Parietal lobe (tissue), 1 donor: Measurements from ENCODE around the gene TSPAN14. TPM values are rescaled to one million over a fixed set of nuclear protein-coding genes. Genes with fewer than 3 reads are reported as not detected.

Experiments used
- total RNA-seq: library from RNA; depleted of rRNA; stranded (reverse); fragments of >200 nt; gene quantifications from one replicate; pipeline ENCODE4 v1.2.3, GENCODE V29; 2014

Gene TSPAN14
- total RNA-seq, result 39.4 TPM

DNA sequence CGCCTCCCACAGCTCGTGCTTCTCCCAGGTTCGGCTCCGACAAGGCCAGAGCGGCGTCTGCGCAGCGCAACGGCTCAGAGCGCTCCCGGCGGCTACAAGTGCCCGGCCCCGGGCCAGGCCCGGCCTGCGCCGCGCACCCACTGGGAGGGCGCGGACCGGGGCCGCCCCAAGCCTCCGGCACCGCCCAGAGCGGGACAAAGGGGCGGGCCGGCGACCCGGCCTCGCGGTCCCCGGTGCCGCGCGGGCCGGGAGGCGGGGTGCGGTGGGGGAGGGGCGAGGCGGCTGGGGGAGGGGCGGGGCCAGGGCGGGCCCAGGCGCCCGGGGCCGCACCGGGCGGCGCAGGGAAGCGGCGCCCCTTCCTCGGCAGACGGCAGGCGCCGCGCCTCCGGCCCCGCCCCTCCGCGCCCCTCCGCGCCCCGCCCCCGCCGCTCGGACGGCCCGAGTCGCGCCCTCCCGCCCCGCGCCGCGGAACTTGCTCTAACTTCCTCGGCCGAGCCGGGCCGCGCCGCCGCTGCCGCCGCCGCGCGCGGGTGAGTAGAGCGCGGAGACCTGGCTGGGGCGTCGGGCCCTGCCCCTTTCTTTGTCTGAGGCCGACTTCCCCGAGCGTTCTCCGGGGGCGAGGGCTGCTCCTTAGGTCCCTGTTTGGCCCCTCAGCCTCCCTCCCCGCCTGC, at the start of gene TSPAN14:
TSS of gene TSPAN14 (plus strand) at position 469 of the 671 bp plus-strand sequence. CDS start 34,924 bp downstream, outside the sequence.

DNA sequence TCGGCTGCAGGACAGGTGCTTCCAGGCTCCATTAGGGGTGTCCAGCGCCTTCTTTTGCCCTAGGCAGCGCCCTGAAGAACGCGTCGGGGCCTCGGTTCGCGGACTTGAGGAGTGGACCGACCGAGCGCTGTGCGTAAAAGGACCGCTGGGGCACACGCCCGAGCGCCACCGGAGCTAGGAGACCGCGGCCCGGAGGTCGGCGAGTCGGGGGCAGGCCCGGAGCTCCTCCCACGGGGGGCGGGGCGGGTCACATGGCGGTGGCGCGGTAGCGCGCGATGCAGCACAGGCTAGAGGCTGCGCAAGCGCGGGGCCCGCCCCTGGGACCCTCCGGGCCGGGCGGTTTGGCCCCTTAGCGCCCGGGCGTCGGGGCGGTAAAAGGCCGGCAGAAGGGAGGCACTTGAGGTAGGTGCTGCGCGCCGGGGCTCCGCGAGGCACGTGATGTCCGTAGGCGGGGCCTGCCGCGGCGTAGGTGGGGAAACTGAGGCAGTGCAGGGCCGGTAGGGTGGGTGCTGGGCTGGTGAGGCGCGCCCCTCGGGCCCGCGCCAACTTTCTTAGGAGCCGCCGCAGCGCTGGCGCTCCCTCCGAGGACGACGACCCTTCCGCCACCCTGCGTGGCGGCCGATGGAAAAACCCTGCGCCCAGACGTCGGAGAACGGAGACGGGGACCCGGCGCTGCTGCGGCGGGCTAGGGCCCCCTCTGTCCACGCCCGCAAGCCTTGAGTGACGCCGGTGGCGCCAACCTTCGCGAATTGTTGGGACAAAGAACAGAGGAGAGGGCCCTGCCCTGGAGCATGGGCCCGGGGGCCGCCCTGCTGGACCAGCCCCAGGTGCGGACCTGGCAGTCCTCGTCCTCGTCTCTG, 45.6 kb upstream of the TSPAN14 start, which contains the start of gene PRXL2A:
TSS of gene PRXL2A (plus strand) at position 310 of the 860 bp plus-strand sequence. CDS start 11,917 bp downstream, outside the sequence.

GRCh38 chr10:80537736-80538480, 83.8 kb downstream of the TSPAN14 start, which contains the start of gene SH2D4B:
TSS of gene SH2D4B (plus strand) at chr10:80537902. CDS start at chr10:80538332, 430 bp downstream.

Other genes with a start within 250 kb of the TSPAN14 start
- gene ANXA11, start 248.8 kb upstream of the TSPAN14 start, total RNA-seq, result 2.5 TPM
- not detected for gene MAT1A, start 164.7 kb upstream of the TSPAN14 start, total RNA-seq
- gene DYDC1, start 97.6 kb upstream of the TSPAN14 start, total RNA-seq, result not detected
- gene DYDC2, start 97.5 kb upstream of the TSPAN14 start, total RNA-seq, result 2.8 TPM
- gene PRXL2A, start 45.8 kb upstream of the TSPAN14 start, total RNA-seq, result 64.2 TPM
- gene SH2D4B, start 83.6 kb downstream of the TSPAN14 start, total RNA-seq, result 1.6 TPM